ENCODE measurements around the gene USP40. TPM values are rescaled to one million over a fixed set of nuclear protein-coding genes. Genes with fewer than 3 reads are reported as not detected.

The USP40 gene
- total and polyA plus RNA-seq, 9 donors: 18.0 to 44.6 (median 36.1) TPM

- Histone ChIP-seq H3K9me3 (no peaks in the 10 kb centered on the region), H3K27me3 (no peaks in the 10 kb centered on the region), H3K4me1 (ENCODE audit: insufficient read depth) (peaks cover 11% of the 10 kb centered on the region), H3K36me3 (no peaks in the 10 kb centered on the region), H3K27ac (peak overlapping the region; percentile 52 to 82), H3K4me3 (no peak overlapping the region)
- intact Hi-C loops (cut with DNase I): no loop called here
- DNase-seq: peak; percentile 59 to 86 (median 78)
- no peak for TF ChIP-seq CTCF (IDR thresholded peaks at IDR 0.05)
- no peak for TF ChIP-seq EP300 (IDR thresholded peaks at IDR 0.05)
- TF ChIP-seq POLR2A (IDR thresholded peaks at IDR 0.05): no peak
- WGBS, 3 donors: 35 to 57% (median 43%) methylated on average over 19 to 20 of the region's 20 CpGs
Measured at GRCh38 chr2:233470011-233470687, 96.4 kb downstream of the USP40 start.

- H3K4me1 ChIP-seq (ENCODE audit: insufficient read depth): peaks cover 11% of the 10 kb centered on the region
- intact Hi-C loops (cut with DNase I): no loop called here
Measured at GRCh38 chr2:233469261-233470010, 97.1 kb downstream of the USP40 start.

GRCh38 chr2:233468741-233469110 is 97.9 kb downstream of the USP40 start:
- H3K4me3 ChIP-seq: no peak overlapping the region
- no peaks in the 10 kb centered on the region for H3K36me3 ChIP-seq
- H3K27ac ChIP-seq: peak overlapping the region in 1 of 2 donors; percentile 82
- 90 to 95% (median 92%) methylated on average over 8 of the region's 8 CpGs for WGBS, 3 donors
- intact Hi-C loops (cut with DNase I): no loop called here
- TF ChIP-seq CTCF (IDR thresholded peaks at IDR 0.05) (no peak), POLR2A (IDR thresholded peaks at IDR 0.05) (no peak), EP300 (IDR thresholded peaks at IDR 0.05) (no peak)
- H3K27me3 ChIP-seq: no peaks in the 10 kb centered on the region
- H3K4me1 ChIP-seq (ENCODE audit: insufficient read depth): peaks cover 11% of the 10 kb centered on the region
- DNase-seq: peak in 2 of 5 donors; percentile 23 to 34
- H3K9me3 ChIP-seq: no peaks in the 10 kb centered on the region

More at GRCh38 chr2:233469261-233470010, 97.1 kb downstream of the USP40 start:
- Histone ChIP-seq H3K36me3 (no peaks in the 10 kb centered on the region), H3K27ac (peak overlapping the region; percentile 34 to 82), H3K4me3 (no peak overlapping the region), H3K9me3 (no peaks in the 10 kb centered on the region), H3K27me3 (no peaks in the 10 kb centered on the region)
- peak; percentile 37 to 76 (median 69) for DNase-seq
- TF ChIP-seq CTCF (IDR thresholded peaks at IDR 0.05) (no peak), EP300 (IDR thresholded peaks at IDR 0.05) (no peak), POLR2A (IDR thresholded peaks at IDR 0.05) (no peak)
- 60 to 67% (median 60%) methylated on average over 32 of the region's 32 CpGs for WGBS, 3 donors

- Histone ChIP-seq H3K4me1 (ENCODE audit: insufficient read depth) (peaks cover 11% of the 10 kb centered on the region), H3K36me3 (no peaks in the 10 kb centered on the region), H3K27ac (no peak overlapping the region), H3K27me3 (no peaks in the 10 kb centered on the region), H3K9me3 (no peaks in the 10 kb centered on the region), H3K4me3 (no peak overlapping the region)
- 90 to 92% (median 90%) methylated on average over 22 of the region's 22 CpGs for WGBS, 3 donors
- peak in 2 of 5 donors; percentile 32 to 37 for DNase-seq
- TF ChIP-seq CTCF (IDR thresholded peaks at IDR 0.05): no peak
- TF ChIP-seq EP300 (IDR thresholded peaks at IDR 0.05): no peak
- TF ChIP-seq POLR2A (IDR thresholded peaks at IDR 0.05): no peak
- intact Hi-C loops (cut with DNase I): no loop called here
Measured at GRCh38 chr2:233468047-233468740, 98.4 kb downstream of the USP40 start.

Data from ovary (tissue), 9 donors.